Activated CD4-positive, alpha-beta T cell treated with anti-CD3 and anti-CD28 coated beads, Interleukin-2, Interleukin-4, amounts not matched to agents 100 ng/mL and 50 ng/mL, durations not matched to agents 16 hours and 8 hours (primary cell): ENCODE measurements around the gene CDCA7.
A peak's percentile ranks its signal among the peaks of the same experiment; 100 is the strongest.
"Not testable (repeated sequence)": the region's sequence is repeated elsewhere in the genome, so short reads cannot be mapped to it uniquely, and the experiment has no call there.

Experiments used
- DNase-seq: peaks from one replicate; pipeline ENCODE4 v3.0.0-alpha.2; 2020; ENCODE audit warnings: low spot score

The CDCA7 gene

GRCh38 chr2:173402405-173402974 lies 47.8 kb downstream of the CDCA7 start:
- peak; percentile 83 for DNase-seq

DNA sequence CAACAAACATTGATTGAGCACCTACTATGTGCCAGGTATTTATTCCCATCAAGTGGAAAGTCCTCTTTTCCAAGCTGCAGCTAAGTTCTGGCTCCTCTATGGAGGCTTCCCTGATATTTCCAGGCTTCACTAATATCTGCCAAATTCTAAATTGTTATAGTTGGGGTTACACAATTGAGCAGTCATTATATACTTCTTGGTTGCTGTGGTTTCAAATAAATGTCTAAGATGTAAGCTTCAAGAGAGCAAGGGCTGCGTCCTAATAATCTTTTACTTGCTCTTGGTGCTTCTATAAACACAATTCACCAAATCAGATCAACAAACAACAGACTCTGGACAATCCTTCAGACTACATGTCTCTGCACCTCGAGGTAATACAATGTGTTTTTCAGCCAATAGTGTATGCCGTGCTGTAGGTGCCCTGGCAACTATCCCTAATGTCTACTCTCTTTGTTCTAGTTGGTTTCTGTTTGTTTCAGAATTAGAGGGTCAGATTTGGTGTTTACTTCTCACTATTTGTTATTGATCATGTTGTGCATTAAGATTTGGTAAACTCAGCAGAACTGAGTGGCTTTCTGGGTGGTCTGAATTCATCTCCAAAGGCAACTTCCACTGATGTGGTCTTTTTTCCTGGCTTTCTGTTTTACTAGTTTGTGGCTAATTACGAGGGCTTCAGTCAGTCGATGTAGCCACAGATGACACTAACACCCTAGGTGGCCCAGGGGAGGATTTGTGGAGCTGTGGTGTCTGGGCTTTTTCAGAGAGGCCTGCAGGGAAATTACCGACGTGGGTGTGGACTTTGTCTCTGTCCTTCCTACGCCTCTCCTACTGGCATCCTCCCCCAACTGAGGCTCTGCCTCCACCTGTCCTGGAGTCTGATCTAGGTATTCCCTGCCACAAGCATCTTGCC lies 50.4 kb downstream of the CDCA7 start:
- no peak for DNase-seq

DNA sequence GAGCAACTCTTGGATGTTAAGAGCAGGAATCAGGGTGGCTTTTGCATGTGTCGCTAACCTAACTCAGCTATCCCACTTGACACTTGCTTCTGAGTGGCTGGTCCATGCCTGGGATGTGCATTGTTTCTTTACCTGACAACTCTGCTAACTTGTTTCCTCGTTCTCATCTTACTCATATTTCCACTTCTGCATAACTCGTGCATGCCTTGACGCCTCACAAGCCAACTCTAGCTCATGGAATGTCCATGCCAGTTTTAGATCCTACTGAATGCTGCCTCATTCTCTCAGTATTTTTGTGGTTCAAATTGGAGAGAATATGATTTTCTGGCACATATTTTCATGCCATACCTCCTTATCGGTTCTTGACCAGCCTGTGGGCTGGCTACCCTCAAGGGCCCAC lies 52.5 kb downstream of the CDCA7 start:
- DNase-seq, result no peak

DNA sequence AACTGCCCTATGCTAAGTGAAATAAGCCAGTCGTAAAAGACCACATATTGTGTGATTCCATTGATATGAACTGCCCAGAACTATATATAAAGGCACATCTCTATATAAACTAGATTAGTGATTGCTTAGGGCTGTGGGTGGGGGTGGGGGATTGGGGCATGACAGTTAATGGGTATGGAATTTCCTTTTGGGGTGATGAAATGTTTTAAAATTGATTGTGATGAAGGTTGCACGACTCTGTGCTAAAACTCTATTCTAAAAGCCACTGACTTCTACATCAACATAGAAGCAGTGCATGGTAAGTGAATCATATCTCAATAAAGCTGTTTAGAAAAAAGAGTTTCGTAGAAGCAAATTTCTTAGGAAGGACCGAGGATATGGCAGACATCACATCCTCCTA lies 53.0 kb downstream of the CDCA7 start:
- no peak for DNase-seq

GRCh38 chr2:173410579-173410978 lies 55.9 kb downstream of the CDCA7 start:
- DNase-seq, result no peak

DNA sequence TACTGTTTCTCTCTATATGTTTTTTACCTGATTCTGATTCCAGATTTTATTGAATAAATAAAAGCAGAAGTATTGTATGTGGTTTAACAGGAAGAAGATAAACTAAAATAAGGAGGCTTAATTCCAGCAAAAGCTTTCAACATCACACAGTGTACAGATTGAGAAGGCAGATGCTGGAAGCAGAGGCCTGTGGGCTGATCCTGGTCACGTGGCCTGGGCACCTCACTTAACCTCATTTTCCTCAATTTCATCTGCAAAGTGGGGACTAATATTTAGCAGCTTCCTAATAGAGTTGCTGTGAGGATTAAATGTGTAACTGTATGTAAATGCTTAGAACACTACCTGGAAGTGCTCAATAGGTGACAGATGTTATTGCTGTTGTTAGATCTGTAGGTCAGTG lies 58.0 kb downstream of the CDCA7 start:
- DNase-seq, result no peak

- DNase-seq, result no peak
Measured at GRCh38 chr2:173414823-173415322, 60.2 kb downstream of the CDCA7 start.

- DNase-seq, result no peak
Measured at GRCh38 chr2:173415431-173416381, 61.0 kb downstream of the CDCA7 start.

- DNase-seq, result not testable (repeated sequence)
Measured at GRCh38 chr2:173416415-173417152, 61.9 kb downstream of the CDCA7 start.

GRCh38 chr2:173417341-173417740 lies 62.7 kb downstream of the CDCA7 start:
- no peak for DNase-seq

GRCh38 chr2:173417802-173418201 lies 63.1 kb downstream of the CDCA7 start:
- no peak for DNase-seq
